Activated CD4-positive, alpha-beta T cell treated with anti-CD3 and anti-CD28 coated beads, Interleukin-2, amount 50 U/mL, for 48 hours (primary cell): ENCODE results near the gene ZNF730.
A peak's percentile ranks its signal among the peaks of the same experiment; 100 is the strongest.
"Not testable (repeated sequence)": the region's sequence is repeated elsewhere in the genome, so short reads cannot be mapped to it uniquely, and the experiment has no call there.

Experiments used
- DNase-seq, 2 experiments: peaks; one replicate each; pipeline ENCODE4 v3.0.0-alpha.2; 2020

ZNF730 gene

DNA sequence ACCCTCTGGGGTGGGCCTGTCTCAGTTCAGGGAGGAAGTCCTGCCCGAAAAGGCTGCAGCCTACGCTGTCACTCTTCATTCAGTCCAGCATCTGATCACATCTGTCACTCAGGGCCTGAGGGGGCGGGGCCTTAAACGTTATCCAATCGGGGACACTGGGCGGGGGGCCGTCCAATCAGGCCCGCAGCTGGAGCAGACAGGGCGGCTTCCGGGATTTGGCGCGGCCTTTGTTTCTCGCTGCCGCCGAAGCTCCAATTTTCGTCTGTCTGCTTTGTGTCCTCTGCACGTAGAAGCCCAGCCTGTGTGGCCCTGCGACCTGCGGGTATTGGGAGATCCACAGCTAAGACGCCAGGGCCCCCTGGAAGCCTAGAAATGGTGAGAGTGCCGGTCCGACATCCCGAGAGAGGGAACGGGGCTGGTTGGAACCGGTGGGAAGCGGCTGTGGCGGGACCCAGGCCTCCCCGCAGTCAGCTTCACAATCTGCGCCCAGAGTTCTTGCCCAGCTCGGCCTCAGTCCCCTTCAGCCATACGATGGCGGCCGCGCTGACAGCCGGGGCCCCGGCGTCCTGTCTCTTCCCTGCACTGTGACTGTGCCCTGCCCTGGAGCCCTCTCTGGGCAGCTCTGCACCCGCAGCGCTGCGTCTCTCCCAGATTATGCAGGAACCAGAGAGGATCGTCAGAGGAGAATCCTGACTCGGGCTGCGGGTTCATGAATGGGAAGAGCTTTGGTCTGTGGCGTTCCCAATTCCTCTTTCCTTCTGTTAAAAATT, at the start of gene ZNF730:
Gene ZNF730, plus strand, starts transcription at position 224 of the 770 bp plus-strand sequence. Its CDS starts 149 bp downstream, at position 373.
- peak; percentile 18 to 32 for DNase-seq

DNA sequence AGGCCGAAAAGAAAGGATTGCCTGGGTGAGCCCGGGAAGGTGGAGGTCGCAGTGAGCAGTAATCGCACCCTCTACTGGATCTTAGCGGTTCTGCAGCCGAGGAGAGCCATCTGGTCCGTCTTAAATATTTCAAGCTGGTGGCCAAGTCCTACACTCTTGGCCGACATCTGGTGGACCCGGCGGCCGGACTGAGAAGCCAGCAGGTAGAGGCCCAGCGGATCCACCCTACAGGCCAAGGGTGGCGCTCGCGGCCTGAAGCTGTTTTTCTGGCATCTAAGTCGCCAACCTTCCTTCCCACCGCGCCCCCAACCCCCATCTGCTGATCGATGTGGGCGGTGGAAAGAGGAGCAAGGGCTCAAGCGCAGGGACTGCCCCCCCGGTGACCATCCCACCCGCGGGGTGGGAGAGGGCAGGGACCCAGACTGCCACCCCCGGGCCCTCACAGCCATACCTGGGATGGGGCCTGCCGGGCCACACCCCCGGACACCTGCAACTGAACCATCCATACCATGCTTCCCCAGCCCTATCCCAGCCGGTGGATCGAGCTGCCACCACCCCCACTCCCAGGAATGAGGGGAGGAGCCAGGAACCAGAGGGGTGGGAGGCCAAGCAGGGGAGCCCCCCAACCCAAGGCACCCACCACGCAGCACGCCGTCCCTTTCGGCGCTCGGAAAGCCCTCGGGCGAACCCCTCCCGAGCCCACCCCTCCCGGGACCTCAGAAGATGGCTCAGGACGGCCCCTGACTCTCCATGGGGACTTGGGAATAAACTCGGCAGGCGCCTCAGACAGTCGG, 46.3 kb upstream of the ZNF730 start:
- peak; percentile 14 to 22 for DNase-seq

GRCh38 chr19:23071147-23071511, 45.7 kb upstream of the ZNF730 start:
- no peak for DNase-seq

DNA sequence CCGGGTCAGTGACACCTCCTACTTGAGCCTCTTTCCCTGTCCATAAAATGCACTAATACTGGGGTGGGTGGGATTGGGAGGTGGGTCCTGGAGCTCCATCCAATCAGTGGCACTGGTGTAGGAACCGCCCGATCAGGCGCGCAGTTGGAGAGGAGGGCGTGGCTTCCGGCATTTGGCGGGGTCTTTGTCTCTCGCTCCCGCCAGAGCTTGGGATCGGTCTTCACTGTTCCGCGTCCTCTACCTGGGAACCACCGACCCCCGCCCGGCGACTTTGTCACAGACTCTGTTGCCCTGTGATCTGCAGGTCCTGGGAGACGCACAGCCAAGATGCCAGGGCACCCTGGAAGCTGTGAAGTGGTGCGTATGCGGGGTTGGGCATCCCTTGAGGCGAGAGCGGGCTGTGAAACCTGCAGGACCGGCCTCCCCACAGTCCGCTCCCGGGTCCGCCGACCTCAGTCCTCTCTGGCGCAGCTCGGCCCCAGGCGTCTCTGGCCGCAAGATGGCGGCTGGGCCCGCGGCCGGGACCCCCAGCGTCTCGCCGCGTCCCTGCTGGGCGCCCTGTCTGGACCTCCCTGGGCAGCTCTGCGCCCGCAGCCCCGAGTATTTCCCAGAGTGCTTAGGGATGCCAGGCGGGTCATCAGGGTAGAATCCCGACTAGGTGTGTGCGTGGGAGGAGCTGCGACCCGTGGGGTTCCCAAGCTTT, 41.6 kb upstream of the ZNF730 start:
- peak in 1 of 2 experiments; percentile 1 for DNase-seq

DNA sequence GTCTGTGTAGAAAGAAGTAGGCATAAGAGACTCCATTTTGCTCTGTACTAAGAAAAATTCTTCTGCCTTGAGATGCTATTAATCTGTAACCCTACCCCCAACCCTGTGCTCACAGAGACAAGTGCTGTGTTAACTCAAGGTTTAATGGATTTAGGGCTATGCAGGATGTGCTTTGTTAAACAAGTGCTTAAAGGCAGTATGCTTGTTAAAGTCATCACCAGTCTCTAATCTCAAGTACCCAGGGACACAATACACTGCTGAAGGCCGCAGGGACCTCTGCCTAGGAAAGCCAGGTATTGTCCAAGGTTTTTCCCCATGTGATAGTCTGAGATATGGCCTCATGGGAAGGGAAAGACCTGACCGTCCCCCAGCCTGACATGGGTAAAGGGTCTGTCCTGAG, 39.0 kb upstream of the ZNF730 start:
- not testable (repeated sequence) for DNase-seq

DNA sequence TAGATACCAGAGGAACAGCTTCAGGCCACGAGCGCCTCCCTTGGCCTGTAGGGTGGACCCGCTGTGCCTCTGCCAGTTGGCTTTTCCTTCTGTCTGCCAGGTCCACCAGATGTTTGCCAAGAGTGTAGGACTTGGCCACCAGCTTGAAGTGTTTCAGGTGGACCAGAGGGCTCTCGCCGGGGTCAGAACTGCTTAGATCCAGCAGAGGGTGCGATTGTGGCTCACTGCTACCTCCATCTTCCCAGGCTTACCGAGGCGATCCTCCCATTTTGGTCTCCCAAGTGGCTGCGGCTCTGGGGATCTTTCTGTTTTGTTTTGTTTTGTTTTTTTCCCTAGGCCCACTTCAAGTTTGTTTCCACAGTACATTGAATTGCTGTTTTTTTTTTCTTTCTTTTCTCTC, 23.0 kb upstream of the ZNF730 start:
- no peak for DNase-seq

- no peak for DNase-seq
These were observed 21.4 kb upstream of the ZNF730 start for GRCh38 chr19:23095418-23095817.

GRCh38 chr19:23098286-23098685, 18.5 kb upstream of the ZNF730 start:
- DNase-seq, result no peak

DNA sequence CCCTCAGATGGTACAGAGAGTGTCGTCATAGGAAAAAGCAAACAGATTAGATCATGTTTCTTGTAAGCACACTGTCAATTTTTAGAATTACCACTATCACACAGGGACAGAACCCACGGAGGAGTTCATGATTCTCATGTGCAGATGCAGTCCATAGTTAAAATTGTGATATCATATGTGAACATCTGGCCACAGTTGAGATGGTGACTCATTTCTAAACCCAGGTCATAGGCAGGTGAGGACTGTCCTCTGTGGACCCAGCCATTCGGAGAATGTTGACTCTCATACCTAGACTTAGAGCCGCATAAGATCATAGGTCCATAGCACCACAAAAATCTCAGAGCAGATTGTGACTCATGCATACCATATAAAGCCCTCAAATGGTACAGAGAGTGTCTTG, 17.8 kb upstream of the ZNF730 start:
- no peak for DNase-seq

DNA sequence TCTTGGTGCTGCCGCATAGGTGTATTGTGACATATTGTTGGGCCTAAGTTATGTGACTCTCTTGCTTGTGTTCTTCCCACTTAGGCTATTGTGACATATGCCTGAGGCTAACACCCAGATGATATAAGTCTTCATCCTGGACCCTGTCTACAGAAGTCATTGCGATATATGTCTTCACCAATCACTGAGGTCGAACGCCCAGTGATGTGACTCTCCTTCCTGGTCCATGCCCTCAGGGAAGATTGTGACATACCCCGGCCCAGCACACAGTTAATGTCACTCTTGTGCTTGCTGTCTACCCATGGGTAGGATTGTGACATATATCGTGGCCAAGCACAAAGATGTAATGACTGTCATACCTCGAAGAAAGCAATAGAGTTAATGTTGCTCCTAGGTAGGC, 16.9 kb upstream of the ZNF730 start:
- no peak for DNase-seq

- DNase-seq, result no peak
These were observed 15.6 kb upstream of the ZNF730 start for GRCh38 chr19:23101241-23101640.

DNA sequence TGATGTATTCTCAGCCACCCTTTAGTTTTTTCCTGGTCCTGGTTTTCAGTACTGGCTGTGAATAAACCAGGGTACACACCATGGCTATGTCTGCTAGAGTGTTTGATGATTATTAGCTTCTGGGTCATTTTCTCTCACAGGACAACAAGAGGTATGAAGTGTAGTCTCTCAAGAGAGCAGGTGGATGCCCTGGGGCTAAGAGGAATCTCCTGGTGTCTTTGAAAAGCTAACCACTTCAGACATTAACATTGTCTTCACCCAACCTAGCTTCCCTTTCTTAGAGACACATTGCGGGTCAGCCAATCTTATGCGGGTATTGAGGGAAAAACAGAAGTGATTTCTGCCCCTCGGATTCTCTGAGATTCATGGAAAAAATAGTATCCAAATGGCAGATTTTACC, 1.6 kb downstream of the ZNF730 start:
- no peak for DNase-seq

GRCh38 chr19:23134211-23134610, 17.4 kb downstream of the ZNF730 start:
- DNase-seq, result not testable (repeated sequence)

GRCh38 chr19:23145617-23146415, 29.0 kb downstream of the ZNF730 start:
- DNase-seq, result no peak

DNA sequence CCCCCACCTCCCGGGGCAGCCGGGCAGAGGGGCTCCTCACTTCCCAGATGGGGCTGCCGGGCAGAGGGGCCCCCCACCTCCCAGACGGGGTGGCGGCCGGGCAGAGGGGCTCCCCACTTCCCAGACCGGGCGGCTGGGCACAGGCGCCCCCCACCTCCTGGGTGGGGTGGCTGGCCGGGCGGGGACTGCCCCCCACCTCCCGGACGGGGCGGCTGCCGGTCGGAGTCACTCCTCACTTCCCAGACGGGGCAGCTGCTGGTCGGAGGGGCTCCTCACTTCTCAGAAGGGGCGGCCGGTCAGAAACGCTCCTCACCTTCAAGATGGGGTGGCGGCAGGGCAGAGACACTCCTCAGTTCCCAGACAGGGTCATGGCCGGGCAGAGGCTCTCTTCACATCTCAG, 43.9 kb downstream of the ZNF730 start:
- no peak for DNase-seq

GRCh38 chr19:23168286-23168685, 51.5 kb downstream of the ZNF730 start:
- DNase-seq, result not testable (repeated sequence)

- DNase-seq, result no peak
These were observed 66.4 kb downstream of the ZNF730 start for GRCh38 chr19:23183251-23183650.

GRCh38 chr19:23190341-23190740, 73.5 kb downstream of the ZNF730 start:
- DNase-seq, result no peak
